Measurements from ENCODE around the gene BCL2L13.
"Not testable (repeated sequence)": the region's sequence is repeated elsewhere in the genome, so short reads cannot be mapped to it uniquely, and the experiment has no call there.

BCL2L13 gene

DNA sequence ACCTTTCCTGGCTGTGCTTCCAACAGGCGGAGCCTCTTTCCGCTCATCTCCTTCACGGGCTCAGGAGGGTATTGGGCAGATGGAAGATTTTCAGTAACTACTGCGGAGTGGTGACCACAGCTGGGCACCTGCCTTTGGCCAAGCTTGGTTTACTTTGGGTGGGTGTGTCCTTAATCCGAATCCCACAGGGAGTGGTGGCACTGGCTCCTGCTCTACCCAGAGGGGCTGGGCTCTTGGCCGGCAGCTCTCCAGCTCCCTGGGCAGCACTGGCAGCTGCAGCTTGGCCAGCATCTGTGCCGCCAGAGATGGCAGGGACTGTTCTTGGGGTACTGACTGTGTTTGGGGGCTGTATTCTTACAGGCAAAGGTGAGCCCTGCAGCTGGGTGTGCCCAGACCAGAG, 105.9 kb downstream of the BCL2L13 start:
- H3K27me3 ChIP-seq (replicated peaks; ENCODE audit: control insufficient read depth, insufficient read depth, low read length), result no peaks in the 10 kb centered on the region
- H3K4me3 ChIP-seq (ENCODE audit: low read length), result no peak overlapping the region
- H3K4me1 ChIP-seq (ENCODE audit: control insufficient read depth, insufficient read depth, low read length), result no peaks in the 10 kb centered on the region
- no peaks in the 10 kb centered on the region for H3K9me3 ChIP-seq (ENCODE audit: control insufficient read depth, low read length)
- H3K9ac ChIP-seq (ENCODE audit: low read length), result no peak overlapping the region
- no peaks in the 10 kb centered on the region for H3K36me3 ChIP-seq (ENCODE audit: control insufficient read depth, insufficient read depth, low read length, severe bottlenecking)
- no peak for DNase-seq (ENCODE audit: low read depth)

DNA sequence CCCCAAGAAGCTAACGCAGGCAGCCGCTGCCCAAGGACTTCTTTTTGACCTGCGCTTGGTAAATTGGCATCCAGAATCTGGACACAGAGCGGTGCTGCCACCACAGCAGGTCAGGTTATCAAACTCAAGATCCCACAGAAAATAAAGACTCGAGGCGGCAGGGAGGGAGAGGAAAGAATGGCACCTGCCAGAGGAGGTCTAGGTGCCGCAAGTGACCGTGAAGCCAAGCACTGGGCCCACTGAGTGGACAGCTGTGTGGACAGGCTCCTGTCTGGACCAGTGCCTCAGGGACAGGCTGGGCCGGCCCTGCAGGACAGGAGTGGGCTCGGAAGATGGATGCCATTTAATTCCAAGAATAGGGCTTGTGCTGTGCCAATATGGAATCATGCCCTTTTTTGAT, 108.4 kb downstream of the BCL2L13 start:
- no peaks in the 10 kb centered on the region for H3K36me3 ChIP-seq (ENCODE audit: control insufficient read depth, insufficient read depth, low read length, severe bottlenecking)

GRCh38 chr22:17748555-17749353, 110.2 kb downstream of the BCL2L13 start:
- Histone ChIP-seq H3K4me1 (ENCODE audit: control insufficient read depth, insufficient read depth, low read length) (peaks cover 4% of the 10 kb centered on the region), H3K9me3 (ENCODE audit: control insufficient read depth, low read length) (no peaks in the 10 kb centered on the region), H3K9ac (ENCODE audit: low read length) (no peak overlapping the region), H3K27me3 (replicated peaks; ENCODE audit: control insufficient read depth, insufficient read depth, low read length) (no peaks in the 10 kb centered on the region), H3K4me3 (ENCODE audit: low read length) (no peak overlapping the region), H3K36me3 (ENCODE audit: control insufficient read depth, insufficient read depth, low read length, severe bottlenecking) (no peaks in the 10 kb centered on the region)
- DNase-seq (ENCODE audit: low read depth), result no peak

More for the DNA sequence above, 108.4 kb downstream of the BCL2L13 start:
- no peaks in the 10 kb centered on the region for H3K27me3 ChIP-seq (replicated peaks; ENCODE audit: control insufficient read depth, insufficient read depth, low read length)
- H3K4me3 ChIP-seq (ENCODE audit: low read length), result no peak overlapping the region
- H3K9ac ChIP-seq (ENCODE audit: low read length), result no peak overlapping the region
- no peak for DNase-seq (ENCODE audit: low read depth)
- H3K4me1 ChIP-seq (ENCODE audit: control insufficient read depth, insufficient read depth, low read length), result no peaks in the 10 kb centered on the region
- no peaks in the 10 kb centered on the region for H3K9me3 ChIP-seq (ENCODE audit: control insufficient read depth, low read length)

DNA sequence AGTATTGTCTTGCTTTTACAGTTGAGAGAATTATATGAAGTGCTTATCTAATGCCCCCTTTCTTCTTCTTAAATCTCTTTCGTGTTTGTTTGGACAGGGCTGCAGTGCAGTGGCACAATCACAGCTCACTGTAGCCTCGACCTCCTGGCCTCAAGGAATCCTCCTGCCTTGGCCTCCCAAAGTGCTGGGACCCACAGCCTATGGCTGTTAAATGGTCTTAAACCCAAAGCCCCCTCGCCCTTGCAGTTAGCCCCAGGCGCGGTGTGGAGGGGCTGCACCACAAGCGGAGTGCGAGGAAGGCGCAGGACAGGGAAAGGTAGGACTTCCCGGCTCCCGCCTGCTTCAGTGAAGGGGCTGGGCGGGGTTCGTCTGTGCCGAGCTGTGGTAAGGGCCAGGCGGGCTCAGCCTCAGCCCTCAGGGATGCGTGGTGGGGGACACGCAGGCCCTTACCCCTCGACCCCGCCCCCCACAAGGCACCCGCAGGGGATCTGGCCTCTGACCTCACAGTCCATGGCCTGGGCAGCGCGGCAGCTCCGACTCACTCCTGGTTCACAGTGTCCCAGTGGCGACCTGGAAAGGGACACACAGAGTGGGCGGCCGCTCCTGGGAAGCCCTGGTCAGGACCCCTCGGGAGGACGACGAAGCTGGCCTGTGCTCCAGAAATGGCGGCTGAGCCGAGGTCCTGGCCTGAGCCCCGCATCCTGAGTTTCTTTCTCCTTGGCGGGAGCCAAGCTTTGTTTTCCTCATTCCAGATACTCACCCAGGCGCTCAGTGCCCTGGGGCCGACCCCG, 111.2 kb downstream of the BCL2L13 start:
- Histone ChIP-seq H3K9me3 (ENCODE audit: control insufficient read depth, low read length) (no peaks in the 10 kb centered on the region), H3K4me1 (ENCODE audit: control insufficient read depth, insufficient read depth, low read length) (peaks cover 4% of the 10 kb centered on the region), H3K9ac (ENCODE audit: low read length) (no peak overlapping the region), H3K4me3 (ENCODE audit: low read length) (no peak overlapping the region), H3K36me3 (ENCODE audit: control insufficient read depth, insufficient read depth, low read length, severe bottlenecking) (no peaks in the 10 kb centered on the region), H3K27me3 (replicated peaks; ENCODE audit: control insufficient read depth, insufficient read depth, low read length) (no peaks in the 10 kb centered on the region)
- DNase-seq (ENCODE audit: low read depth), result no peak

- H3K27me3 ChIP-seq (replicated peaks; ENCODE audit: control insufficient read depth, insufficient read depth, low read length), result no peaks in the 10 kb centered on the region
- no peak overlapping the region for H3K4me3 ChIP-seq (ENCODE audit: low read length)
- H3K36me3 ChIP-seq (ENCODE audit: control insufficient read depth, insufficient read depth, low read length, severe bottlenecking), result no peaks in the 10 kb centered on the region
- H3K4me1 ChIP-seq (ENCODE audit: control insufficient read depth, insufficient read depth, low read length), result peaks cover 4% of the 10 kb centered on the region
- no peak for DNase-seq (ENCODE audit: low read depth)
- no peaks in the 10 kb centered on the region for H3K9me3 ChIP-seq (ENCODE audit: control insufficient read depth, low read length)
- no peak overlapping the region for H3K9ac ChIP-seq (ENCODE audit: low read length)
These were observed 113.0 kb downstream of the BCL2L13 start for GRCh38 chr22:17751596-17751995.

DNA sequence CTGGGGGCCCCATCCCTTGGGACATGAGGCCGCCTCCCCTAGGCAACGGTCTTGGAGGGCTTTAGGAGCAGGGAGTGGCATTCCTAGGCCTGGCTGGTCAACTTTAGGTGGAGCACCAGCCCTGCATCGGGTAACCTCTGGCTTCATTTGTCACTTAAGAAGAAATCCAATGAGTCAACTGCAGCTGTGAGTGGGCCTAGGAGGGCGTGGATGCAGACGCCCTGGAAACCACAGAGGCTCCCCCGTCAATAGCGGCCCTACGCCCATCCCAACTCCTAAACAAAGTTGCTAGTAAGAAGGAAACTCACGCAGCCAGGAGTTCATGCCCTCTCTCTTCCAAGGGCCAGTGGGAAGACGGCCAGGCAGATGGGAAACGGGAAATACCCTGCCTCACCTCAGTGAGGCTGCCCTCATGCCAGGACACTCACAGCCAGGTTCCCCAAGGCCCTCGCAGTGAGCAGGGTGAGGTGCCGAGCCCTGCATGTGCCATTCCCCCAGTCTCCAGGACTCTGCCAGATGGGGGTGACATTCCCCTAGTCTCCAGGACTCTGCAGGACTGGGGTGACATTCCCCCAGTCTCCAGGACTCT, 114.9 kb downstream of the BCL2L13 start:
- H3K9ac ChIP-seq (ENCODE audit: low read length), result no peak overlapping the region
- no peak overlapping the region for H3K4me3 ChIP-seq (ENCODE audit: low read length)
- no peaks in the 10 kb centered on the region for H3K9me3 ChIP-seq (ENCODE audit: control insufficient read depth, low read length)
- H3K4me1 ChIP-seq (ENCODE audit: control insufficient read depth, insufficient read depth, low read length), result peaks cover 4% of the 10 kb centered on the region
- H3K36me3 ChIP-seq (ENCODE audit: control insufficient read depth, insufficient read depth, low read length, severe bottlenecking), result no peaks in the 10 kb centered on the region
- H3K27me3 ChIP-seq (replicated peaks; ENCODE audit: control insufficient read depth, insufficient read depth, low read length), result no peaks in the 10 kb centered on the region
- no peak for DNase-seq (ENCODE audit: low read depth)

DNA sequence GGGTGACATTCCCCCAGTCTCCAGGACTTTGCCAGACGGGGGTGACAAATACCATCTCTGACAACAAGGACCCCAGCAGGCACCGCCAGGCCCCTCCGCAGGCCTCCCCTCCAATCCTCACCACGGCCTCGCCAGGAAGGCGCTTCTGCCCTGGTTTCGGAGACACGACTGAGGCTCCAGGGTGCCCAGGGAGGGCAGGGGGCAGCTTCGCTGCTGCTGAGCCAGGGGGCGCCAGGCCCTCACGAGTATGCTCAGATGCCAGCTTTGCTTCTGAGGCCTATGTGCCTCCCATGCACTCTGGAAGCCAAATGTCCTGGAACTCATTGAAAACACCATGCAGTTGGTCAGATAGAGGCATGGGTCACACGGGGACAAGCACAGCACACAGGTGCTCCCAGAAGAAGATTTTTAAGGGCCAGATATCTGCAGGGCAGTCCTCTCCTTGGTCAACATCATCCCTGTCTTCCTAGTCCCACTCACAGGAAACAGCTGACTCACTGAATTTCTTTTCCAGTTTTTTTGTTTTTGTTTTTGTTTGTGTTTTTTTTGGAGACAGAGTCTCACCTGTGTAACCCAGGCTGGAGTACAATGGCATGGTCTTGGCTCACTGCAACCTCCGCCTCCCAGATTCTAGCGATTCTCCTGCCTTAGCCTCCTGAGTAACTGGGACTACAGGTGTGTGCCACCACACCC, 115.8 kb downstream of the BCL2L13 start:
- Histone ChIP-seq H3K27me3 (replicated peaks; ENCODE audit: control insufficient read depth, insufficient read depth, low read length) (no peaks in the 10 kb centered on the region), H3K36me3 (ENCODE audit: control insufficient read depth, insufficient read depth, low read length, severe bottlenecking) (no peaks in the 10 kb centered on the region), H3K9me3 (ENCODE audit: control insufficient read depth, low read length) (no peaks in the 10 kb centered on the region), H3K4me3 (ENCODE audit: low read length) (no peak overlapping the region), H3K4me1 (ENCODE audit: control insufficient read depth, insufficient read depth, low read length) (peaks cover 4% of the 10 kb centered on the region), H3K9ac (ENCODE audit: low read length) (no peak overlapping the region)
- DNase-seq (ENCODE audit: low read depth), result no peak

DNA sequence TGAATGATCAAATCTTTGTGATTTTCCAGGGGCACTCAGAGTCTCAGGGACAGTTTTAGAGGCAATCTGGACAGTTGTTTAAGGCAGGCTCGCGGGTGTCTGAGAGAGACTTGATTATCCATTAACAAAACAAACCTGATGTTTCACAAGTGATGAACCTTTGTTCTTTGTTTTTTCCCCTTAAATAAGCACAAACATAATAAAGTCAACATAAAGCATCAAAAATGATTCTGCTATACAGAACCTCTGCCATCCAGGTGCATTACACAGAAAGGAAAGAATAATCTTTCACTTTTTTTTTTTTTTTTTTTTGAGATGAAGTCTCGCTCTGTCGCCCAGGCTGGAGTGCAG, 122.6 kb downstream of the BCL2L13 start:
- Histone ChIP-seq H3K36me3 (ENCODE audit: control insufficient read depth, insufficient read depth, low read length, severe bottlenecking) (no peaks in the 10 kb centered on the region), H3K9ac (ENCODE audit: low read length) (no peak overlapping the region), H3K4me1 (ENCODE audit: control insufficient read depth, insufficient read depth, low read length) (no peaks in the 10 kb centered on the region), H3K9me3 (ENCODE audit: control insufficient read depth, low read length) (no peaks in the 10 kb centered on the region), H3K27me3 (replicated peaks; ENCODE audit: control insufficient read depth, insufficient read depth, low read length) (no peaks in the 10 kb centered on the region), H3K4me3 (ENCODE audit: low read length) (no peak overlapping the region)
- DNase-seq (ENCODE audit: low read depth), result no peak

GRCh38 chr22:17763442-17763841, 124.9 kb downstream of the BCL2L13 start:
- DNase-seq (ENCODE audit: low read depth); H3K9ac ChIP-seq (ENCODE audit: low read length); H3K9me3 ChIP-seq (ENCODE audit: control insufficient read depth, low read length); H3K27me3 ChIP-seq (replicated peaks; ENCODE audit: control insufficient read depth, insufficient read depth, low read length); H3K4me1 ChIP-seq (ENCODE audit: control insufficient read depth, insufficient read depth, low read length); H3K36me3 ChIP-seq (ENCODE audit: control insufficient read depth, insufficient read depth, low read length, severe bottlenecking); H3K4me3 ChIP-seq (ENCODE audit: low read length): not testable (repeated sequence)

GRCh38 chr22:17764036-17764435, 125.5 kb downstream of the BCL2L13 start:
- Histone ChIP-seq H3K9me3 (ENCODE audit: control insufficient read depth, low read length) (no peaks in the 10 kb centered on the region), H3K4me3 (ENCODE audit: low read length) (no peak overlapping the region), H3K4me1 (ENCODE audit: control insufficient read depth, insufficient read depth, low read length) (no peaks in the 10 kb centered on the region), H3K36me3 (ENCODE audit: control insufficient read depth, insufficient read depth, low read length, severe bottlenecking) (no peaks in the 10 kb centered on the region), H3K27me3 (replicated peaks; ENCODE audit: control insufficient read depth, insufficient read depth, low read length) (no peaks in the 10 kb centered on the region), H3K9ac (ENCODE audit: low read length) (no peak overlapping the region)
- DNase-seq (ENCODE audit: low read depth), result no peak

DNA sequence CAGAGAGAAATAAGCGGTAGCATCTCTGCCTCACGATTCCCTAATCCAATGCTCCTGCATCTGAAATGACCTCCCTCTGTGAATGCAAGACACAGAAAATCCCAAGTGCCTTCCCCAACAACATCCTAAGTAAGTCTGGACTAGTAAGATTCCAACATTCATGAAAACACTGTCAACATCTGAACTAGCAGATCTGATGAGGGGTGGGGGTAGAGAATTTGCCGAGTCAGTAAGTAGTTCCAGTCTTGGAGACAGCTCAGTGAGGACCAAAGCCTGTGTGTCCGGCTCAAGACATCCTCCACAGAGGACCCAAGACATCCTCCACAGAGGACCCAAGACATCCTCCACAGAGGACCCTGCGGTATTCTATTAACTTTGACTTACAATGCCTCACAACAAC, 126.3 kb downstream of the BCL2L13 start:
- H3K9me3 ChIP-seq (ENCODE audit: control insufficient read depth, low read length); H3K36me3 ChIP-seq (ENCODE audit: control insufficient read depth, insufficient read depth, low read length, severe bottlenecking); H3K9ac ChIP-seq (ENCODE audit: low read length); H3K4me1 ChIP-seq (ENCODE audit: control insufficient read depth, insufficient read depth, low read length); H3K4me3 ChIP-seq (ENCODE audit: low read length); H3K27me3 ChIP-seq (replicated peaks; ENCODE audit: control insufficient read depth, insufficient read depth, low read length); DNase-seq (ENCODE audit: low read depth): not testable (repeated sequence)

All from adipocyte (in vitro differentiated cells).